H9 (cell line): ENCODE measurements around the gene APBA2. TPM values are rescaled to one million over a fixed set of nuclear protein-coding genes. Genes with fewer than 3 reads are reported as not detected.

Source experiments
- DNase-seq: peaks from one replicate; pipeline ENCODE4 v3.0.0-alpha.2; 2017
- H2AFZ ChIP-seq: one replicate; pipeline ENCODE4 v1.6.1; 2013; ENCODE audit warnings: mild to moderate bottlenecking, low read length, control low read depth, moderate library complexity
- H2AK5ac ChIP-seq: 2 replicates; pipeline ENCODE4 v1.6.1; 2013; ENCODE audit warnings: low read length, control low read depth, mixed read lengths; ENCODE audit not compliant: insufficient read length
- H2BK120ac ChIP-seq: one replicate; pipeline ENCODE4 v1.6.1; 2013; ENCODE audit warnings: low read depth, mild to moderate bottlenecking, low read length, control low read depth, inconsistent platforms; ENCODE audit not compliant: poor library complexity, severe bottlenecking
- H2BK12ac ChIP-seq: 2 replicates; pipeline ENCODE4 v1.6.1; 2013; ENCODE audit warnings: low read length, control low read depth, mixed read lengths, low read depth; ENCODE audit not compliant: insufficient read length
- H2BK15ac ChIP-seq: 2 replicates; pipeline ENCODE4 v1.6.1; 2013; ENCODE audit warnings: low read depth, low read length, control low read depth
- H2BK20ac ChIP-seq: one replicate; pipeline ENCODE4 v1.6.1; 2013; ENCODE audit warnings: low read depth, mild to moderate bottlenecking, low read length, control low read depth, inconsistent platforms; ENCODE audit not compliant: poor library complexity, severe bottlenecking
- H2BK5ac ChIP-seq: 2 replicates; pipeline ENCODE4 v1.6.1; 2013; ENCODE audit warnings: low read length, control low read depth, mixed read lengths; ENCODE audit not compliant: insufficient read length
- H3K14ac ChIP-seq: 2 replicates; pipeline ENCODE4 v1.6.1; 2013; ENCODE audit warnings: low read length, control low read depth; ENCODE audit not compliant: insufficient read depth
- H3K18ac ChIP-seq: 2 replicates; pipeline ENCODE4 v1.6.1; 2013; ENCODE audit warnings: low read depth, mild to moderate bottlenecking, mixed read lengths, low read length, control low read depth; ENCODE audit not compliant: insufficient read length
- H3K23ac ChIP-seq: 2 replicates; pipeline ENCODE4 v1.6.1; 2013; ENCODE audit warnings: low read length, control low read depth, mixed read lengths, low read depth; ENCODE audit not compliant: insufficient read length
- H3K23me2 ChIP-seq: 2 replicates; pipeline ENCODE4 v1.6.1; 2013; ENCODE audit warnings: low read depth, mild to moderate bottlenecking, mixed read lengths, low read length, control low read depth; ENCODE audit not compliant: insufficient read length, poor library complexity, severe bottlenecking
- H3K27ac ChIP-seq: 2 replicates; pipeline ENCODE4 v1.5.1; 2013; ENCODE audit warnings: low read length, control low read depth, mixed read lengths, low read depth; ENCODE audit not compliant: insufficient read length
- H3K27me3 ChIP-seq: 2 replicates; pipeline ENCODE4 v1.6.1; 2013; ENCODE audit warnings: low read length, control low read depth, inconsistent platforms; ENCODE audit not compliant: insufficient read depth
- H3K4ac ChIP-seq: 2 replicates; pipeline ENCODE4 v1.6.1; 2013; ENCODE audit warnings: low read depth, mild to moderate bottlenecking, control low read depth, inconsistent platforms, low read length, moderate library complexity
- H3K4me1 ChIP-seq: 2 replicates; pipeline ENCODE4 v1.6.1; 2013; ENCODE audit warnings: low read length, control low read depth, inconsistent platforms; ENCODE audit not compliant: insufficient read depth
- H3K4me2 ChIP-seq: 2 replicates; pipeline ENCODE4 v1.6.1; 2013; ENCODE audit warnings: low read length, control low read depth, mixed read lengths; ENCODE audit not compliant: insufficient read length, insufficient read depth
- H3K56ac ChIP-seq: 2 replicates; pipeline ENCODE4 v1.6.1; 2013; ENCODE audit warnings: low read depth, mild to moderate bottlenecking, mixed read lengths, low read length, control low read depth; ENCODE audit not compliant: insufficient read length
- H3K79me1 ChIP-seq: 2 replicates; pipeline ENCODE4 v1.6.1; 2013; ENCODE audit warnings: low read depth, mild to moderate bottlenecking, moderate library complexity, low read length, control low read depth, inconsistent platforms; ENCODE audit not compliant: insufficient read depth, poor library complexity, severe bottlenecking
- H3K79me2 ChIP-seq: 2 replicates; pipeline ENCODE4 v1.6.1; 2013; ENCODE audit warnings: low read length, control low read depth, inconsistent platforms; ENCODE audit not compliant: insufficient read depth
- H3K9ac ChIP-seq: 2 replicates; pipeline ENCODE4 v1.6.1; 2013; ENCODE audit warnings: low read length, control low read depth, mixed read lengths; ENCODE audit not compliant: insufficient read length; ENCODE audit errors: extremely low read depth
- H3K9me3 ChIP-seq: one replicate; pipeline ENCODE4 v1.6.1; 2013; ENCODE audit warnings: low read depth, low read length, inconsistent platforms; ENCODE audit not compliant: control insufficient read depth
- H3T11ph ChIP-seq: one replicate; pipeline ENCODE4 v1.6.1; 2013; ENCODE audit warnings: mild to moderate bottlenecking, low read length, control low read depth, inconsistent platforms
- H4K20me1 ChIP-seq: one replicate; pipeline ENCODE4 v1.6.1; 2013; ENCODE audit not compliant: control insufficient read depth, insufficient read length, insufficient read depth
- H4K5ac ChIP-seq: 2 replicates; pipeline ENCODE4 v1.6.1; 2013; ENCODE audit warnings: low read depth, mild to moderate bottlenecking, mixed read lengths, low read length, control low read depth; ENCODE audit not compliant: insufficient read length
- H4K8ac ChIP-seq: replicated peaks from 2 replicates; pipeline ENCODE4 v1.6.1; 2013; ENCODE audit warnings: low read length, control low read depth, mixed read lengths, low read depth; ENCODE audit not compliant: insufficient read length
- H4K91ac ChIP-seq: 2 replicates; pipeline ENCODE4 v1.6.1; 2013; ENCODE audit warnings: low read depth, mild to moderate bottlenecking, moderate library complexity, mixed read lengths, low read length, control low read depth; ENCODE audit not compliant: insufficient read length
- H3K27ac Mint-ChIP-seq, 3 experiments: 2 replicates in 2 of 3; 3 replicates in 1 of 3; pipeline ENCODE4 v1.8.0; 2020 to 2021; ENCODE audit warnings: mixed read lengths in 3 of 3, mild to moderate bottlenecking in 1 of 3, moderate library complexity in 1 of 3
- H3K27me3 Mint-ChIP-seq: 2 replicates; pipeline ENCODE4 v1.8.0; 2021; ENCODE audit warnings: low read depth, mild to moderate bottlenecking, moderate library complexity, mixed read lengths
- H3K36me3 Mint-ChIP-seq, 3 experiments: 2 replicates in 2 of 3; 3 replicates in 1 of 3; pipeline ENCODE4 v1.8.0; 2020 to 2021; ENCODE audit warnings: low read depth in 3 of 3, mixed read lengths in 3 of 3; ENCODE audit not compliant: insufficient read depth in 1 of 3
- H3K4me1 Mint-ChIP-seq, 2 experiments: 2 replicates each; pipeline ENCODE4 v1.8.0; 2020; ENCODE audit warnings: mixed read lengths in 2 of 2
- H3K4me3 Mint-ChIP-seq, 2 experiments: 2 replicates in 1 of 2; 3 replicates in 1 of 2; pipeline ENCODE4 v1.8.0; 2020 to 2021; ENCODE audit warnings: mild to moderate bottlenecking in 2 of 2, mixed read lengths in 2 of 2, moderate library complexity in 1 of 2
- H3K9me3 Mint-ChIP-seq, 2 experiments: 2 replicates in 1 of 2; 3 replicates in 1 of 2; pipeline ENCODE4 v1.8.0; 2020; ENCODE audit warnings: mild to moderate bottlenecking in 2 of 2, mixed read lengths in 2 of 2, moderate library complexity in 1 of 2
- WGBS: extraction: QIAGEN DNeasy Blood & Tissue Kit; methylation state at CpG from one replicate; pipeline ENCODE4 v1.1.7; 2013; ENCODE audit warnings: missing lambda C conversion rate, low lambda C conversion rate, mixed read lengths; ENCODE audit not compliant: insufficient read length; ENCODE audit errors: extremely low coverage; 5-methylcytosine and 5-hydroxymethylcytosine counted together
- total RNA-seq: library from RNA; stranded (reverse); gene quantifications from 2 replicates; pipeline ENCODE4 v1.2.1, GENCODE V29; 2021
- TF ChIP-seq, protein P1 (sequence below): fragments of 200-600 bp; sonication (generic); conservative IDR thresholded peaks from 3 replicates; pipeline ENCODE4 v1.8.0; 2021; ENCODE audit warnings: antibody characterized with exemption, mild to moderate bottlenecking

The APBA2 gene
- total RNA-seq, 1 experiment from 2014 or later = 14.3 TPM

DNA sequence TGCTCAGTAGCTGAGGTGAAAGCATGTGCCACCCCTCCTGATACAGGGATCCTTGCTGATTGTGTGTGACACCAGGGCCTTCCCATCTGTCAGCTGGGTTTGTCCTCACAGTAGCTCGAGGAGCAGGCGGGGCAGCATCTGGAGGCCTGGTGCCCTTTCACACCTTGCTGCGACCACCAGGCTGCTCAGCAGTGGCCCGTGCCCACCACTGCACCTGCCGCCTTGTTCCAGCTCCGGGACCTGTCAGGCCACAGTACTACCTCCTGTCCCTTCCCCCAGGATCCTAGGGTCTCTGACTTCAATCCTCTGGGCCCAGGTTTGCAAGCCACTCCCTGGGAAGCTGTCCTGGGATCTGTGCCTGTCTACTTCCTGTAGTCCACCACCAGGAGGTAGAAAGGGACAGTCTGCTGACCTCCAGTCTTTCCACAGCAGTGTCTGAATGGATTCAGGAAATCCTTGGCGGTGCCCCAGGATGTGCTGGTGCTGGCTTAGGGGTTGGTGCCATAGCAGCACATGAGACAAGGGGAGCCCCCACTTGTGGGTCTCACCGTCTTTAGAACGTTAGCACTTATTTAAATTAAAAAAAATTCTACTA, 27.5 kb downstream of the APBA2 start:
- Histone ChIP-seq H3K9me3 (no peaks in the 10 kb centered on the region), H3K4me2 (no peak overlapping the region), H3K18ac (no peak overlapping the region), H3K56ac (no peak overlapping the region), H4K91ac (no peak overlapping the region), H3K23ac (no peak overlapping the region), H3K79me1 (no peaks in the 10 kb centered on the region), H3K9ac (no peak overlapping the region), H2BK20ac (no peak overlapping the region), H2AFZ (no peak overlapping the region), H3K23me2 (no peaks in the 10 kb centered on the region), H3K4me1 (peaks cover 5% of the 10 kb centered on the region; the same call in 1 of the 2 replicates), H3K27ac (no peak overlapping the region), H3K27me3 (no peaks in the 10 kb centered on the region), H4K5ac (no peak overlapping the region), H2BK15ac (no peak overlapping the region), H2AK5ac (no peak overlapping the region), H2BK120ac (no peak overlapping the region), H3K4ac (no peak overlapping the region), H4K8ac (no peak overlapping the region), H2BK5ac (no peak overlapping the region), H3K79me2 (no peaks in the 10 kb centered on the region), H3T11ph (no peak overlapping the region), H4K20me1 (no peaks in the 10 kb centered on the region), H3K14ac (no peak overlapping the region), H2BK12ac (no peak overlapping the region)
- Mint-ChIP-seq H3K27me3 (no peaks in the 10 kb centered on the region), H3K27ac (peak overlapping the region in 1 of 3 experiments; percentile 20; a peak in 1 of 7 replicates), H3K9me3 (peaks cover 0 to 8% of the 10 kb centered on the region in 2 experiments; a peak in 2 of 5 replicates), H3K4me3 (no peak overlapping the region), H3K36me3 (peaks cover 0 to 9% (median 2%) of the 10 kb centered on the region in 3 experiments; a peak in 5 of 7 replicates), H3K4me1 (peaks cover 40 to 46% of the 10 kb centered on the region in 2 experiments)
- TF ChIP-seq, protein P1, sequence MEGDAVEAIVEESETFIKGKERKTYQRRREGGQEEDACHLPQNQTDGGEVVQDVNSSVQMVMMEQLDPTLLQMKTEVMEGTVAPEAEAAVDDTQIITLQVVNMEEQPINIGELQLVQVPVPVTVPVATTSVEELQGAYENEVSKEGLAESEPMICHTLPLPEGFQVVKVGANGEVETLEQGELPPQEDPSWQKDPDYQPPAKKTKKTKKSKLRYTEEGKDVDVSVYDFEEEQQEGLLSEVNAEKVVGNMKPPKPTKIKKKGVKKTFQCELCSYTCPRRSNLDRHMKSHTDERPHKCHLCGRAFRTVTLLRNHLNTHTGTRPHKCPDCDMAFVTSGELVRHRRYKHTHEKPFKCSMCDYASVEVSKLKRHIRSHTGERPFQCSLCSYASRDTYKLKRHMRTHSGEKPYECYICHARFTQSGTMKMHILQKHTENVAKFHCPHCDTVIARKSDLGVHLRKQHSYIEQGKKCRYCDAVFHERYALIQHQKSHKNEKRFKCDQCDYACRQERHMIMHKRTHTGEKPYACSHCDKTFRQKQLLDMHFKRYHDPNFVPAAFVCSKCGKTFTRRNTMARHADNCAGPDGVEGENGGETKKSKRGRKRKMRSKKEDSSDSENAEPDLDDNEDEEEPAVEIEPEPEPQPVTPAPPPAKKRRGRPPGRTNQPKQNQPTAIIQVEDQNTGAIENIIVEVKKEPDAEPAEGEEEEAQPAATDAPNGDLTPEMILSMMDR = peak; percentile 36; the same call in 2 of the 3 replicates
- no CpG with 5 or more reads among the region's 9 CpGs for WGBS
- no peak for DNase-seq
